CD4-positive, alpha-beta T cell treated with Interleukin-17A for 1 hour (primary cell): Measurements from ENCODE around the gene RTN4RL1.

Experiments
- DNase-seq: peaks from one replicate; pipeline ENCODE4 v3.0.0-alpha.2; 2020

RTN4RL1 gene

DNA sequence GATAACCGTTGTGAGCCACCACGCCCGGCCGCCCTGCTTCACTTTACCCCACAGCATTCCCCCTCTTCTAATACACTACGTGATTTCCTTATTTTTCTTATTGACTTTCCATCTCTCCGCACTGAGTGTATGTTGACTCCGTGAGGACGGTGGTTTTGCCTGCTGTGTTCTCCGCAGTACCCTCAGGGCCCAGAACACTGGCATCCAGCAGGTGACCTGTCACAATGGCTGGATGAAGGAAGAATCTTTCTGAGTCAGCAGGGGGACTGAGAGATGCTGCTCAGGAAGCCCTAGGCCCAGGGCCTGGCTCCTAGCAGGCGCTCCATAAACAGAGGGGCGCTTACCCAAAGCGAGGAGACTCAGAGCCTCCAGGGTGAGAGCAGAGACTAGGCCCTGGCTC is 79.5 kb downstream of the RTN4RL1 start:
- no peak for DNase-seq

DNA sequence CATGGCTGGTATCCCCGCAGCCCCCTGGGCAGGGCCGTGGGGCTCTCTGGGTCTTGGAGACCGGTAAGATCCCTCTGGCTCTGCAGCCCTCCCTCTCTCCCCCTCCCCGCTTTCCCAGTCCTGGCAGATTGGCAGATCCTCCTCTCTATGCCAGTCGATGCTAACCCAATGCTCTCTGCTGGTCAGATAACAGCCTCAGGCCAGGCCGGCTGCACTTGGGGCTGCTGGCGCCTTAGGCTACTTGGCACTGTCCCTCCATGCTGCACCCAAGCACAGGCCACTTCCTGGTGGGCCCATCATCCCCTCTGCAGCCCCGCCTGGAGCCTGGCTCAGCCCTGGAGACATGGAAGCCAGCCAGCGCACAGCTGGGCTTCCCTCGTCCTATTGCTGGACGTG is 81.7 kb downstream of the RTN4RL1 start:
- no peak for DNase-seq

DNA sequence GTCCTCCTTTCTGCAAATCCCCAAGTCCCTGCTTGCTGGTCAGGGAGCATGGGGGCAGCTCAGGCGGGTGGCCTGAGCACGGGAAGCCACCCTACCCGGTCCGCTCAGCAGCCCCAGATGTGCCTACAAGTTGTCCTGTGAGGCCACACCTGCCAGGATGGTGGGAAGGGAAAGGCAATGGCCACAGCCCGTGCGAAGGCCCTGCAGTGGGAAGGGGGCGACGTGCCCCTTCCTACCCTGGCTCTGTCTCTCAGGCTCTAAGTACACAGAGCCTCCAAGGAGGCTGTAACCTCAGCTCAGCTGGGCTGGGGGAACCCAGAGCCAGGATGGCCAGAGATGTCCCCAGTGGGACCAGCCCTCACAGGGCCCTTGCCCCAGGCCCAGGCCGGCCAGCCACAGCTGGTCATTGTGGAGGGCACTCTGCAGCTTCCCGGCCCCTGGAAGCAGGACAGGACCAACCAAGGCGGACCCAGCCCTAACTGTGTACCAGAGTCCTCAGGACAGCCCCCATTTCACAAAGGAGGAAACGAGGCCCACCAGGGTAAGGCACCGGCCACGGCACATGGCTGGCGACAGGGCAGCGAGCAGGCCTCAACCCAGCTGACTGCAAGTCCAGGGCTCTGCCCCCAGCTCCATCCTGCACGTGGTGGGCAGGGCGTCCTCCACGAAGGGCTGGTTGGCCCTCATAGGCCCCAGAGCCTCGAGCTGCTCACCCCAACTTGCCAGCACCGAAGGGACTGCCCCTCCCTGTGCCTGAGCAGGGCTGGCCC is 82.3 kb downstream of the RTN4RL1 start:
- DNase-seq = no peak

DNA sequence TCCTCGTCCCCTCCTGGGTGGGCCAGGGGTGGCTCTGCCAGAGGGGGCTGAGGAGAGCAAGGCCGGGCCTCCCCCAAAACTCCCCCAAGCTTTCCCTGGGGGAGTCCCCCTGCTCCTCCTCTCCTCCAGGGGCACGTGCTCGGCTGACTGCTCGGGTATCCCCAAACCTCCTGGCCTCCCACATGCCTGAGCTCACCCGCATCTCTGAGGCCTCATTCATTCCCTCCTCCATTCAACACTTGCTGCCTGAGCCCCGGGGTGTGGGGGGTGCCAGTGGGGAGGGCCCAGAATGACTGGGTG is 83.1 kb downstream of the RTN4RL1 start:
- no peak for DNase-seq

DNA sequence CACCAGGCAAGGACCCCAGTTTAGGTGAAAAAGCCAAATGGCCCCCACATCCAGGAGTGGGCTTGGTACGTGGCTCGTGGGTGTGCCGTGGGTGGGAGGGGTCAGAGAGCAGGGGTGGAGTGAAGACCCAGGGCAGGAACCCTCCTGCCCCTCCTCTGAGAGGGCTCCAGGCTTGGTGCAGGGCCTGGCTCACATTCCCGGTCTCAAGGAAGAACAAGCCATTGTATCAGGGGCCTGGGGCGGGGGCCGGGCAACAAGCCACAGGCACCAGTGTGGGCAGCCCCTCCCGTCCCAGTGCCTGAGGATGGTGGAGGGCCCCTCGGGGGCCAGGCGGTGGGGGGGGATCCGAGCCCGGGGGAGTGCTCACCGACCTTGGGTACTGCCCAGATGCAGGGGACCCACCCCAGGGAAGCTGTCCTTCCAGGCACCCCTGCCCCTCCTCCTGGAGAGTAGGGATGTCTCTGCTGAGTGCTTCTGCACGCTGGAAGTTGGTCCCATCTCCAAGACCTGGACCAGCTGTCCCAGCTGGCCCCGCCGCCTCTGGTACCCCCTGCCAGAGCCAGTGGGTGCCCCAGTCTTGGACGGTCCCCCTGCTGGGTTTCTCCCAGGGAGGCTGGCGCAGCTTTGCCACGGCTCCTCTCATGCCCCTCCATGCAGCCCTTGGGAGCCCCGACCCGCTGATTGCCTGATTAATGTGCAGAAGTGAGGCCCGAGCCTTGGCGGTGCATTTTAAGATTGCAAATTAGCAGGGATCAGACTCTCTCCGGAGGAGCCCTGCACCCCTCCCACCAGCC is 83.7 kb downstream of the RTN4RL1 start:
- DNase-seq = no peak

DNA sequence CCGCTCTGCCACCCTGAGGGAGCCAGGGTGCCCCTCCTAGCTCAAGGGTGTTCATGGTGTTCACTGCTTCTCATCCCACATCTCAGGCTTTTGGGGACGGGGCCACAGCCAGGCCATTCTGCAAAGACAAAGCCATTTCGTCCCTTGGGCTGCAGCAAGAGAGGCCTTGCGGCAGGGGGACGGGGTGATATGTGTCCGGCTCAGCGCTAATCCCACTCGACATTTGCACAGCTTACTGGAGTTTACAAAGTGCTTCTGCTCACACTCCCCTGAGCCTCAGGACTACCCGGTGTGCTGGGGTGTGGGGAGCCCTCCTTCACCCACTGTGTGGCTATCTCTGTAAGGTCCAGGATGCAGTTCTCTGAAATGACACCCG is 84.3 kb downstream of the RTN4RL1 start:
- no peak for DNase-seq

DNA sequence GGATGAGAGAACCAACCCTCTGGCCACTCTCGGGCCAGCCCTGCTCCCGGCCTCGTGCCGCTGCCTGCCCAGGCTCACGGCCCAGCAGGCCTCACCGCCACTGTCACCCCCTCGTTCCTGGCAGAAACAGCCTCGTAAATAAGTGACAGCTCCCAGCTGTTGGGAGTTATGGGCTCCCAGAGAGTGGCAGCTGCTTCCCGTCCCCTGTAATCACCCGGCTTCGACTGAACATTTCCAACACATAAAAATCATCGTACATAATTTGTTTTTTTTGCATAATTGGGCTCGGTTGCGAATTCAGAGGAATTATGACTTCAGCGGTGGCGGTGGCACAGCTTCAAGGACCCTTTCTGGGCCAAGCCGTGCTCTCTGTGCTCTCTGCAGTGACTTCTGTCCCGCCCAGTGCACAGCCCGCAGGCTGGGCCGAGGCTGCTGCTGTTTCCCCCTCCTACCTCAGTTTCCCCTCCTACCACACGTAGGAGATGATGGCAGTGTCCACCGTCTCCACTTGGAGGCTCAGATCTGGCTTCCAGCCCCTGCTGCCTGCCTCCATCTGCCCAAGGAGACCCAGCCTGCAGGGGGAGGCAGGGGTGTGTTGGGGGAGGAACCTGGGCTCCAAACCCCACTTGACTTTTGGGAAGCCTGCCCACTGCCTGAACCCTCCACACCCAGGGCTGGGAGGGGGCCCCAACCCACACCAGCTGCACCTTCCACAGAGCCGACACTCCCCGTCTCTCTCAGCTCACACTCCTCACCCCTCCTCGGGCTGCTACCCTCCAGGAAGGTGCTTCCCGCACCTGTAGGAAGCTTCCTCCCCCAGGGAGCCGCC is 84.9 kb downstream of the RTN4RL1 start:
- DNase-seq = no peak

DNA sequence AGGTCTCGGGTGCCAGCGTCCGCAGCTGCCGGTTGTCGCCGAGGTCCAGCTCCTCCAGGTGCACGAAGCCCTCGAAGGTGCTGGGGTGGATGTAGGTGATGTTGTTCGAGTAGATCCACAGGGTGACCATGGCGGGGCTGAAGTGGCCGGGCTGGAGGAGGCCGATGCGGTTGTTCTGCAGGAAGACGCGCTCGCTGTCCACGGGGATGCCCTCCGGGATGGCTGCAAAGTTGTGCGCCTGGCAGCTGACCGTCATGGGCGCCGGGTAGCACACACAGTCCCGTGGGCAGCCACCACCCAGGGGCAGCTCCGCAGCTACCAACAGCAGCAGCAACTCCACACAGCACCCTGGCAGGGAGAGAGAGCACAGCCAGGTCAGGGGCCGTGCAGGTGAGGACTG is 87.7 kb downstream of the RTN4RL1 start:
- DNase-seq = no peak

DNA sequence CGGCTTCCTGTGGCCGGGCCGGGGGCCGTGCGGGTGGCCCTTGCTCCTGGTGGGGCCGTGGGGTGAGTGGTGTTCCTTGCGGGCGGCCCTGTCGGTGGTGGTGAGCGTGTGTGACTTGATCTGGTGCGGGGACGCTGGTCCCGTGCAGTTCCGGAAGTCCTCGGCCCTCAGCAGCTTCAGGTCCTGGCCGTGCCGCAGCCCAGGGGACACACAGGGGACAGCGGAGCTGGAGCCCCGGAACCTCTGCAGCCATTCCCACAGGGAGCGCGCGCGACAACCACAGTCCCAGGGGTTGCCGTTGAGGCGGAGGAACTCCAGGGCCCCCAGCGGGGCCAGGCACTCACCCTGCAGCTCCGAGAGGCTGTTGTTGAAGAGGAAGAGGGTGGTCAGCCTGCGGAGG is 88.4 kb downstream of the RTN4RL1 start:
- DNase-seq = no peak

DNA sequence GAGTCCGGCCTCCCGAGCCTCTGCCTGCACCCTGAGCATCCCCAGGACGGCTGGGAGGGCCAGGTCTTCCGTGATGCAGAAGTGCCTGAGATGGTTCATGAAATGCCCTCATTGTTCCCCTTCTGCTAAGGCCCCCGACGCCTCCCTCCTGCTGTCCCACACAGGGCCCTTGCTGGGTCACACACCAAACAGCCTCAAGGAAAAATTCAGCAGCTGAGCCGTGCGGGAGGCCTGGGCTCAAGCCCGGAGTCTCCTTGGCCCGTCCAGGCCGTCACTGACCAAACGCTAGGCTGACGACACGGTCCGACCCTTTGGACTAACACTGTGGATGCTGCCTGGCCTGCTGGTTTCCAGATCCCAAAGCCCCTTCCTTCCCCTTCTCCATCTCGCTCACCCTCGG is 90.2 kb downstream of the RTN4RL1 start:
- DNase-seq = no peak

DNA sequence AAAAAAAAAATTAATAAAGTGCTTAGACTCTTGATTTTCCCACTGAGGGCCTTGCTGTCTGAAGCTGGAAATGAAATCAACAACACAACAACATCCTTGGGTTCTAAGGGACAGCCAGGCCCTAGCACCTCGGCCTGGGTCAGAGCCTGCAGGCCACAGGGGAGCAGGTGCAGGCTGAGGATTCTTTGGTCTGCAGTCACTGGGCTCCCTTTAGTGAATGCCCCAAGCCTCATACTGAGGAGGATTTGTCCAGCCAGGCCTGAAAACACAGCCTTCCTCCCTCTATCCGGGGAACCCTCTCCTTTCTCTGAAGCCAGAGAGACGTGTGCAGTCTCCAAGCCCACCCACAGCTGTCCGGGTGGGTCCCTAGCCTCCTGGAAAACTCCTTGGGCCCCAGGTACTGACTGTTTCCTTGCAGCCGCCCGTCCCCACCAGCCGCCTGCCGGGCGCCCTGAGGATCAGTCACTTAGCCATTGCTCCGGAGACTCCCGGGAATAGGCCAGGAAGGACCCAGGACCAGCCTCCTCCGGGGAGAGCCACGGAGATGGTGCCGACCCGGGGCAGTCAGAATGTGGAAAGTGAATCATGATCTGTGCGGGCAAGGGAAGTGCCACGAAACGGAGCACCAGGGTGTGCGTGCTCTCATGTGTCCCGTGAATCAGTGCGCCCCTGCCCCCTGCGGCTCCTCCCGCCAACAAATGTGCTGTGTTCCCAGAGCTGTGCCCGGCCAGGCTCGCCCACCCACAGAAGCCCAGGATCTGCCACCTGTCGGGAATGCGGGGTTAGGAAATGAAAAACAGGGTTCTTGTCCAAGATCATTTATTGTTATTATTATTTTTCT is 91.0 kb downstream of the RTN4RL1 start:
- DNase-seq = no peak

DNA sequence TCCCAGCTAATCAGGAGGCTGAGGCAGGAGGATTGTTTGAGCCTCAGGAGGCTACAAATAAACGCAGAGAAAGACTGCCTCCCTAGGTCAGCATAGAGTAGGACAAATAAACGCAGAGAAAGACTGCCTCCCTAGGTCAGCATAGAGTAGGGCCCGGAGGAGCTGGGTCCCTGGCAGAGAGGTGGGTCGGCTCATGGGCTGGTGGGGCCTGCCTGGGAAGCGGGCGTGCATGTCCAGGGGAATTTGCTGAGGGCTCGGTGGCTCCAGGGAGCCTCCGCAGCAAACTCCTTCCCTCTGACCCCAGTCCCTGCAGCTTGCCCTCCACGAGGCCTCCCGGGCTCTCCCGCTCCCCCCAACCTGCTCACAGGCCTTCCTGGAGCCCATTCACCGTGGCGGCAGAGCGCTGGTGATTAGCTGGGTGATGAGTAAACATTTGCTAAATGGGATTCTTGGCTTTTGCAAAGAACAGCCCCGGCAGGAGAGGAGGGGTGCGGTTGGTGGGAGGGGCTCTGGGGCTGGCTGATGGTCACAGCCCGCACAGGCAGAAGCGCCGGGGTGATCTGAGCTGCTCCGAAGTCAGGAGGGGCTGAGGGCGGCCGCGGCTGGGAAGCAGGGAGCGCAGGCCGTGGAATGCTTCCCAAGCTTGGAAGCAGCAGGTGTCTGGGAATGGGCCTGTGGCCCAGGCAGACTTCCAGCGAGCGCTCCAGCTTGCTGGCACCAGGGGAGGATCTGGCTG is 93.1 kb downstream of the RTN4RL1 start:
- DNase-seq = no peak

DNA sequence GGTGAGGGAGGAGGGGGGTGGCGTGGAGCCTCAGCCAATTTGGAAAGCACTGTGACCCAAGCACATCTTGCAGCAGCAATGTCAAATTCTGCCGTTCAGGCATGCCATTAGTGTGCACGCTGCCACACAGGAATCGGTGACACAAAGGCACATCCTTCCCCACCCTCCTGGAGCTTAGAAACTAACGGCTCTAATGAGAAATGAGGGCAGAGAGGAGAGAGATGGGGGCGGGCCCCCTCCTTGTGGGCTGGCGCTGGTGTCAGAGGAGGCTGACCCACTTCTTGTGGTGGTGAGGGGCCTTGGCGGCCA is 94.8 kb downstream of the RTN4RL1 start:
- DNase-seq = no peak

DNA sequence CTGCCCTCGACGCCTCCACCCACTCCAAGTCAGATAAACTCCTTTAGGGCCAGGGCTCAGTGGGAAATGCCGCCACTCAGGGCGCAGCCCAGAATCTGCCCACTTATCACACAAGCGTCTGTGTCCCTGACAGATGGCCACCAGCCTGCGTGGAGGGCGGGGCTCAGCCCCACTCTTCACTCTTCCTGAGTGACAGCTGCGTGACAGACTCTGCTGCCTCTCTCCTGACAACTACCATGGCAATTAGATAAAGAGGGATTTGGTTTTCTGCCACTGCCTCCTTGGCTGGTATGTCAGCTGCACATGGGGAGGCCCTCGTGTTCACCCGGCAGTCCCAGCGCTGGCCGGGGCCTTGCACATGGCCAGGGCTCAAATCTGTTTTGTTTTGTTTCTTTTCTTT is 96.2 kb downstream of the RTN4RL1 start:
- DNase-seq = no peak

DNA sequence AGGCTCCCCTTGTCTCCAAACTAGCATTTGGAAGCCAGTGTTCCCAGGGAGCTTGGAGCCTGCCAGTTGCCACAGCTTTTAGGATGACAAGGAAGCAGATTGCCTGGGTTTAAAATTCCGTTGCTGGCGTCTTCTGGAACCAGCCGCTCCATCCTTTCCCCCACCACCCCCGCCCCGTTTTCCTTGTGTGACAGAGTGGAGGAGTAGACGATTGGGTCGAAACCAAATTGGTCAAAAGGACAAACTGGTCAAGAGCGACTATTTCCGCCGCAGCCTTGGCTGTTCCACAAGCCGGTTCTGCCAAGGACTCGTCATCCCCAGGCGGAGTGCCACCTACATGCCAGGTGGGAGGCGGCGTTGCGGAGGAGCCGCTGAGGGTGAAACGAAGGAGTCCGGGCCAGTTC is 104.2 kb downstream of the RTN4RL1 start:
- no peak for DNase-seq

DNA sequence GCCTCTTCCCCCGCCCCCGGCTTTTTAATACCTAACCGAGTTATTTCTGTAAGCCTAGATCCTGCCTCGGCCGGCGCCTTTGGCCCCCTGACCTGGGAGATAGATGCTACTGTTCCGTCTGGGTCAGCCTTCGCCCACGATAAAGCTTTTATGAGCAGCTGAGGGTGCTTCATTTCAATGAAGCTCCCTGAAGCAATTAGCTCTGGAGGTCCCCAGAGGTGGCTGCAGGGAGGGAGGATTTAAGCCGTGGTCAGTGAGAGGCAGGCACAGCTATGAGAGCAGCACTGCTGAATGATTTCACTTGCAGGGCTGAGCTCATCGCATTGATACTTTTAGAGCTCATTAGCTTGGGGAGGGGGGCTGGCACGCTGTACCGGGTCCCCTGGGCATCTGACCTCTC is 105.9 kb downstream of the RTN4RL1 start:
- no peak for DNase-seq

DNA sequence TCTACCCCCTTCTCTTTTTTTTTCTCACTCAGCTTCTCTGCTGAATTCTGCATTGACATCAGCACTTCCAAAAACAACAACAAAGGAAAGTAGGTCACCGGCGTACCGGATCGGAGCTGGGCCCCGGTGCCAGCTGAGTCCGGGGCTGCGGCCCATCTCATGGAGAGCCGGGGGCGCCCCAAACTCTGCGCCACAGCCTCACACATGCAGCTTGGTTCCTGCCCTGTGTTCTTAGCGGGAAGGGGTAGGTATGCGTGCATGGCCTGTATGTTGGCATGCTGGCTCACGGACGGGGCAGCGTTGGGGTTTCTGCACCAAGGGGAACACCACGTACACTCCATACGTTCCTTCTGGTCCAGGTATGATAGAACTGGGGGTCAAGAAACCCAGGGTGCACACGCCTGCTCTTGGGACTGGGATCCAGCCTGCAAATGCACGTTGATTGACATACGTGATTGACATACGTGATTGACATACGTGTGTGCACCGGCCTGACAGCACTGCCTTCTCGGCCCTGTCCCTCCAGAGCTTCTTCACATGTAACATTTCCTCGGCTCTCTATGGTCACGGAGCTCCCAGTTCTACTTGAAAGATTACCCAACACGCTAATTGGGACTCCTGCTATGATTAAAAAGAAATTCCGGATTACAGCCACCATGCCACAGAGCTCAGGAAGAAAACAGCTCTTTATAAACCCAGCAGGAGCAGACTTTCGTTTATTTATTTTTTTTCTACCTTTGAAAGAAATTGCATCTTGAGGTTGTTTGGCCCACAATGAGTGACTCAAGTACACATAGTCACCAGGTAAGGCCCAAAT is 106.6 kb downstream of the RTN4RL1 start:
- no peak for DNase-seq

DNA sequence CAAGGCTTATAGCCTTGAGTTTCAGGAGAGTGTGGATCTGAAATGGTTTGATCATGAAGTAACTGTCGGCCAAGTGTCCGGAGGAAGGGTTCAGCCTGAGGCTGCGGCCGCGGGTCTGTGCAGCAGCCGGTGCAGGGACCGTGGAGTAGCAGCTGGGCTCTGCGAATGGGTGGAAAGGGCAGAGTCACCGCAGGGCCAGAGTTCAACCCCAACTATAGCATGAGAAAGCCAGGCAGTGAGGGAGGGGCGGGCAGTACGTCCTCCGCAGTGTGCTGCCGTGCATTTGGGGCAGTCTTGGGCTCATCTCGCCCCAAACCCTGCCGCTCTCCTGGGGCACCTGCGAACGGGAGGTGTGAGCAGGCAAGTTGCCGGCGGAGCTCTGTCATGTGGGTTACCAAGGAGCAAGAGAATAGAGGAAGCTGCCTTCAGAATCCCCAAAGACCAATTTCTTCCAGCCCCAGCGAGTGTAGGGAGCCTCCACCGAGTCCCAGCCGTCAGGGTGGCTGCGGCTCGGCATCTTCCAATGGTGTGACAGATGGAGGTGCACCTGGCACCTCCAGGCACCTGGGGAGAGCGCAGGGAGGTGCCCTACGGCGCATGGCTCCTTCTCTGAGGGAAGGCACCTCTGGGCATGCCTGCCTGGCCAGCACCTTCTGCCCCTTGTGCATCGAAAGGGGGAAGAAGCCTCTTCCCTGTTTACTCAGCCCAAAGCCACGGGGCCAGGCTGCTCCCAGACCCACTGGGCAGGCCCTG is 108.0 kb downstream of the RTN4RL1 start:
- DNase-seq = no peak

DNA sequence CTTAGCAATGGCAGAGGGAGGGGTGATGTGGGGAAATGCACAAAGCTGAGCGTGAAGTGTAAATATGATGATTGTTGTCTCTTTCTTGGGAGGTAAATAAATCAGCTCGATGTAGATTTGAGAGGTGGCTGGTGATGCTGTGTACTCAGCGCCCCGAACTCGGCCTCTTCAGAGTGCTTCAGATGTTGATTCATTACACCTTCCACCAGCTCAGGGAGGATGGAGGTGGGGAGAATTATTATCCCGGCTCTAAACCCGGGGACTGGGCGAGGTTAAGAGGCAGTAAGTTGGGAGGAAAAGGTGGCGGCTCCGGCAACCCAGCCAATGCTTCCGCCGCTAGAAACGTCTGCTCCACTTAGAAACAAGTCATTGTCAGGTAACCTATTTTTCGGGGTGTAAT is 108.8 kb downstream of the RTN4RL1 start:
- no peak for DNase-seq

DNA sequence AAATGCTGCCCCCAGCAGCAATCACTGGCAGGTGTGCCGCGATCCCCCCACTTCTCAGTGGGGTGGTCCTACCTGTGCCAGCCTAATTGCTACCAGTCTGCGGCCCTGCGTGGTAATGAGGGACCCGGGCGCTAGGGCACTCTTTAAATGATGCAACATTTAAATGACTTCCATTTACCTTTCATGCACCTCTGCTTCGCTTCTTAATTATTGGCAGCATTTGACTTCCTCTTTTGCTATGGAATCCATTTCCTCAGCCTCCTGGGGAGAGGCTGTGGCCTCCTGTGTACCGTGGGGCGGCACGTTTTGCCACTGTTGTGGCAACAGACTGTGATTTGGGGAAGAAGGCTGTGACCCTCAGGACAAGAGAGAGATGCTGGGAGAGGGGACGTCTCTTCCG is 109.2 kb downstream of the RTN4RL1 start:
- DNase-seq = no peak

DNA sequence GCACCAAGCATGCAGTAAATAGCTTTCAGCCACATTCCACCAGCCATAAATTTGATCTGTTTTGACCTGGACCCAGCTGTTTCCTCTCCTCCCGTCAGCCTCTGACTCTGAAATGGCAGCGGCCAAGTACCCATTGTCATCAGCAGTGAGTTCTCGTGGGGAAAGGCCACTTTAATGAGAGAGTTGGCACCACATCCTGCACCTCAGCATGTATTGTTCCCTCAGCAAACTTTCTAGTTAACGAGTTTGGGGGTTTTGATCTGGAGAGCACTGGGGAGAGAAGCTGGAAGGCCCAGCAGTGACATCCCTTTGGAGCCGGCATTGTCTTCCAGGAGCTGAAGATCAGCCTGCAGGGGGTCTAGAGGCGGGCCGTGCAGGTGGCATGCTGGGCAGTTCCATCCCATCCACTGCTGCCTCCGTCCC is 110.5 kb downstream of the RTN4RL1 start:
- no peak for DNase-seq
